Uterus (tissue), 4 donors: Measurements from ENCODE around the gene AUTS2. TPM values are rescaled to one million over a fixed set of nuclear protein-coding genes. Genes with fewer than 3 reads are reported as not detected.

Experiments used
- DNase-seq, 2 donors: peaks; one replicate each; pipeline ENCODE4 v3.0.0-alpha.2; 2019 to 2020
- H3K27ac ChIP-seq, 2 donors: fragments of 200-600 bp; sonication (generic); 1 replicate in 1 of 2; 2 replicates in 1 of 2; pipeline ENCODE4 v1.5.1; 2016 to 2018
- H3K27me3 ChIP-seq, 2 donors: fragments of 200-600 bp; sonication (generic); one replicate each; pipeline ENCODE4 v1.5.1; 2018 to 2019; ENCODE audit warnings: control low read depth in 1 of 2
- H3K36me3 ChIP-seq, 2 donors: fragments of 200-600 bp; sonication (generic); one replicate each; pipeline ENCODE4 v1.5.1; 2019; ENCODE audit warnings: control low read depth in 1 of 2
- H3K4me1 ChIP-seq, 2 donors: fragments of 200-600 bp; sonication (generic); one replicate each; pipeline ENCODE4 v1.5.1; 2018 to 2019; ENCODE audit warnings: control low read depth in 1 of 2
- H3K4me3 ChIP-seq, 2 donors: fragments of 200-600 bp; sonication (generic); 1 replicate in 1 of 2; 2 replicates in 1 of 2; pipeline ENCODE4 v1.5.1; 2018 to 2019; ENCODE audit warnings: mild to moderate bottlenecking in 1 of 2
- H3K9me3 ChIP-seq, 2 donors: fragments of 200-600 bp; sonication (generic); one replicate each; pipeline ENCODE4 v1.5.1; 2019; ENCODE audit warnings: control low read depth in 1 of 2
- CTCF ChIP-seq, 4 experiments: fragments of 200-600 bp in 2 of 4; fragments of 450-650 bp in 2 of 4; sonication (generic) in 2 of 4; IDR thresholded peaks; one replicate each; pipeline ENCODE4 v1.5.1; 2016 to 2019; ENCODE audit warnings: antibody characterized with exemption in 4 of 4, mild to moderate bottlenecking in 2 of 4, moderate library complexity in 1 of 4
- POLR2A ChIP-seq, 2 donors: fragments of 450-650 bp; IDR thresholded peaks; one replicate each; pipeline ENCODE4 v1.6.1; 2016; ENCODE audit warnings: antibody characterized with exemption in 2 of 2, mild to moderate bottlenecking in 1 of 2, moderate library complexity in 1 of 2
- intact Hi-C: fragments of 100-400 bp; cut with DNase I; formaldehyde crosslinking; loops from one replicate; pipeline ENCODE4 v1.15.1; 2023; ENCODE audit warnings: low total_unique reads
- total RNA-seq, 4 donors: library from RNA; depleted of rRNA in 3 of 4; stranded (reverse); fragments of >200 nt in 3 of 4; gene quantifications; one replicate each; pipeline versions ENCODE4 v1.1.0 to v1.2.4, GENCODE V29; 2014 to 2023
- donor health status: DM: yes; HTN: yes; CAD: no.

The AUTS2 gene
- total RNA-seq, 4 donors from 2014 or later, result 10.5 to 58.2 (median 30.0) TPM

GRCh38 chr7:69635555-69636185, 37.4 kb downstream of the AUTS2 start:
- H3K4me3 ChIP-seq, result no peak overlapping the region
- H3K4me1 ChIP-seq, result peaks cover 0 to 5% of the 10 kb centered on the region in 2 donors
- H3K27ac ChIP-seq, result no peak overlapping the region
- no peak for TF ChIP-seq POLR2A (IDR thresholded peaks at IDR 0.05)
- intact Hi-C loops, result no loop called here
- no peaks in the 10 kb centered on the region for H3K36me3 ChIP-seq
- no peaks in the 10 kb centered on the region for H3K27me3 ChIP-seq
- H3K9me3 ChIP-seq, result no peaks in the 10 kb centered on the region
- DNase-seq, result peak in 1 of 2 donors; percentile 26

GRCh38 chr7:69638674-69639073, 40.4 kb downstream of the AUTS2 start:
- Histone ChIP-seq H3K4me3 (no peak overlapping the region), H3K27ac (no peak overlapping the region), H3K36me3 (no peaks in the 10 kb centered on the region), H3K4me1 (peaks cover 0 to 5% of the 10 kb centered on the region in 2 donors), H3K9me3 (no peaks in the 10 kb centered on the region), H3K27me3 (no peaks in the 10 kb centered on the region)
- intact Hi-C loops, result no loop called here
- no peak for DNase-seq
- TF ChIP-seq CTCF (IDR thresholded peaks at IDR 0.05) (no peak), POLR2A (IDR thresholded peaks at IDR 0.05) (no peak)

GRCh38 chr7:69640216-69640615, 41.9 kb downstream of the AUTS2 start:
- intact Hi-C loops, result no loop called here
- peaks cover 0 to 5% of the 10 kb centered on the region in 2 donors for H3K4me1 ChIP-seq
- H3K27ac ChIP-seq, result no peak overlapping the region
- no peak overlapping the region for H3K4me3 ChIP-seq
- H3K9me3 ChIP-seq, result no peaks in the 10 kb centered on the region
- H3K36me3 ChIP-seq, result no peaks in the 10 kb centered on the region
- no peaks in the 10 kb centered on the region for H3K27me3 ChIP-seq
- TF ChIP-seq POLR2A (IDR thresholded peaks at IDR 0.05) (no peak), CTCF (IDR thresholded peaks at IDR 0.05) (no peak)
- DNase-seq, result no peak

GRCh38 chr7:69640925-69641594, 42.8 kb downstream of the AUTS2 start:
- TF ChIP-seq CTCF (IDR thresholded peaks at IDR 0.05) (no peak), POLR2A (IDR thresholded peaks at IDR 0.05) (no peak)
- H3K9me3 ChIP-seq, result no peaks in the 10 kb centered on the region
- DNase-seq, result no peak
- H3K4me3 ChIP-seq, result no peak overlapping the region
- intact Hi-C loops, result no loop called here
- no peaks in the 10 kb centered on the region for H3K27me3 ChIP-seq
- peaks cover 0 to 2% of the 10 kb centered on the region in 2 donors for H3K4me1 ChIP-seq
- H3K27ac ChIP-seq, result no peak overlapping the region
- no peaks in the 10 kb centered on the region for H3K36me3 ChIP-seq

- Histone ChIP-seq H3K9me3 (no peaks in the 10 kb centered on the region), H3K27ac (no peak overlapping the region), H3K4me1 (no peaks in the 10 kb centered on the region), H3K36me3 (no peaks in the 10 kb centered on the region), H3K27me3 (no peaks in the 10 kb centered on the region), H3K4me3 (no peak overlapping the region)
- TF ChIP-seq POLR2A (IDR thresholded peaks at IDR 0.05) (no peak), CTCF (IDR thresholded peaks at IDR 0.05) (no peak)
- intact Hi-C loops, result no loop called here
- no peak for DNase-seq
Measured at GRCh38 chr7:69643265-69643664, 45.0 kb downstream of the AUTS2 start.
